IPS DF 6.9 (cell line): ENCODE results near the gene ADIPOR2.

Experiments
- DNase-seq: peaks from one replicate; pipeline ENCODE4 v3.0.0-alpha.2; 2013; ENCODE audit warnings: low read depth, low spot score
- H3K27ac ChIP-seq: one replicate; pipeline ENCODE4 v1.5.1; 2013; ENCODE audit warnings: low read length, control low read depth
- H3K27me3 ChIP-seq: 2 replicates; pipeline ENCODE4 v1.6.1; 2013; ENCODE audit warnings: mild to moderate bottlenecking, low read length; ENCODE audit not compliant: control insufficient read depth, insufficient read depth
- H3K36me3 ChIP-seq: 2 replicates; pipeline ENCODE4 v1.6.1; 2013; ENCODE audit warnings: low read length; ENCODE audit not compliant: control insufficient read depth, insufficient read depth
- H3K4me1 ChIP-seq: 2 replicates; pipeline ENCODE4 v1.6.1; 2013; ENCODE audit warnings: low read length; ENCODE audit not compliant: control insufficient read depth, insufficient read depth
- H3K4me3 ChIP-seq: 2 replicates; pipeline ENCODE4 v1.5.1; 2013; ENCODE audit warnings: mild to moderate bottlenecking, low read length
- H3K9me3 ChIP-seq: 2 replicates; pipeline ENCODE4 v1.6.1; 2013; ENCODE audit warnings: low read length, inconsistent platforms; ENCODE audit not compliant: control insufficient read depth, insufficient read depth
- WGBS: extraction: QIAGEN DNeasy Blood & Tissue Kit; methylation state at CpG from one replicate; pipeline ENCODE4 v1.1.7; 2013; ENCODE audit warnings: mixed read lengths, missing lambda C conversion rate; ENCODE audit not compliant: insufficient read length, insufficient coverage; 5-methylcytosine and 5-hydroxymethylcytosine counted together

ADIPOR2 gene

DNA sequence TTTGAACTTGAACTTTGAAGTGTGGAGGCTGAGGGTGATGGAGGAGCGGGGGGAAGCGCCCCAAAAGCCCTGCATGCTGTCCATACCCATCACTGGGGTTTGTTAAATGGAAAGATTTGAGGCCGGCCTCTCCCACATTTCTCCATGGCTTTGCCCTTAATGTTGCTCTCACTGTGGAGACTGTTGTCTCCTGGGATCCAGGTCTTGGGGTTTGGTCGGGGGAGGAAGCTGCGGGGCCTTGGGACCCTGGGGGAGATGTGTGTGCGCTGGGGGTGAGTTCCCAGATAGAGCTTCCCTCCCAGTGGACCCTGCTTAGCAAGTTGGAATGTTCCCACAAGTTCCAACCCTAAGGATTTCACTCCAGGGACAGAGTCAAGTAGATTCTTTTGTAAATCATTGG, 101.5 kb downstream of the ADIPOR2 start:
- Histone ChIP-seq H3K36me3 (no peaks in the 10 kb centered on the region; the same call in 1 of the 2 replicates), H3K4me3 (no peak overlapping the region), H3K9me3 (no peaks in the 10 kb centered on the region), H3K4me1 (peaks cover 6% of the 10 kb centered on the region), H3K27ac (no peak overlapping the region), H3K27me3 (no peaks in the 10 kb centered on the region; the same call in 1 of the 2 replicates)
- DNase-seq = no peak
- WGBS = no CpG with 5 or more reads among the region's 6 CpGs

DNA sequence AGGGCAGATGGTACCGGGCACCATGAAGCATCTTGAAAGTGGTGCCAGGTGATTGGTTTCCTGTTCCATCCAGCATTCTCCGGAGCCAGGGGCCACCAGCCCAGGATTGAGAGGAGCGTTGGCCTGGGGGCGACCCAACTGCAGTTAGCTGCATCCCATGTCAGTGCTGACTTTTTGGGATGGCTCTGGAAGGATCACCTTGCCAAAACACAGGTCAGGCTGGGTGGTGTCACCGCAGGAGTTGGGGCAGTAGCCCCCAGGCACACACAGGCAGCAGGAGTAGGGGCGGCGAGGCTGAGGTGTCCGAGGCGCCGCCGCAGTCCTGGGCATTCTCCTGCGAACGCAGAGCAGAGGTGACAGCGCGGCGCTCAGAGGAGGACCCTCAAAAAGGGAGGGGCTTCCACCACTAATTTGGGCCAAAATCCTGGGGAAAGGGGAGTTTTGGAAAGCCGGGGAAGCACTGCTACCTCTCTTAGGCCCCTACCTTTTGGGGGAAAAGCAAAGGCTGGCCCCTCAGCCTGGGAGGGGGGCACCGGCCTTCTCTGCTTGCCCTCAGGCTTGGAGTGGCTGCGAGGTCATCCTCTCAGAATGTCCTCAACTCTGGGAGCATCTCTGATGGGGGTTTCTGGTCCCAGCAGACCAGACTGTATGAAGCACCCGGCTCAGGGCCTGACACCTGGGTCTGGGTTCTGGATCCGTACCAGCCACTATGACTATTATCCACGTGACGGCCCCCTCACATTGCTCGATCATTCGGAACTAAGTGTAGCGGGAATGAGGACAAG, 102.7 kb downstream of the ADIPOR2 start:
- no peak overlapping the region for H3K27ac ChIP-seq
- no peaks in the 10 kb centered on the region for H3K36me3 ChIP-seq
- no peaks in the 10 kb centered on the region for H3K9me3 ChIP-seq
- peaks cover 6% of the 10 kb centered on the region for H3K4me1 ChIP-seq
- WGBS = no CpG with 5 or more reads among the region's 26 CpGs
- no peak for DNase-seq
- no peaks in the 10 kb centered on the region for H3K27me3 ChIP-seq
- H3K4me3 ChIP-seq = no peak overlapping the region

DNA sequence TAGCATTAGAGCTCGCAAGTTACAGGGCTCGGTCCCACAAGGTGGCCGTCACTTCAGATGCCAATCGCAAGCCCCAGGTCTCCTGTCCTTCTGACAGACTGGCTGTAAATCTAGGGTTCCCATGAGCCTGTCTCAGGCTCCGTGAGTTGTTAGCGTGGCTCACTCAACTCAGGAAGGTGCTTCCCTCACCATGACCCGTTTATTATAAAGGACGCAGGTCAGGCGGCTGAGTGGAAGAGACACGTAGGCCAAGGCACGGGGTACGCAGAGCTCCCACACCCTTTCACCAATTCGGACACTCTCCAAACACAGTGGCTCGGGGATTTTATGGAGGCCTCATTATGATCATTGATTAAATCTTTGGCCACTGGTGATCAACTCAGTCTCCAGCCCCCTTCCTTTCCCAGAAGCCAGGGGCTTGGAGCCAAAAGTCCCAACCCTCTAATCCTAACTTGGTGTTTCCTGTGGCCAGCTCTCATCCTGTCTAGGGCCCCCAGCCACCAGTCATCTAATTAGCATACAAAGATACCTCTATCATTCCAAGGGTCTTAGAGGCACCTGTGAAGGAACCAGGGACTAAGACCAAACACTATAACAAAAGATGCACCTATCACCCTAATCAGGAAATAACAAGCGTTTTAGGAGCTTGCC, 103.7 kb downstream of the ADIPOR2 start:
- no CpG with 5 or more reads among the region's 15 CpGs for WGBS
- no peak for DNase-seq
- no peaks in the 10 kb centered on the region for H3K36me3 ChIP-seq
- H3K9me3 ChIP-seq = no peaks in the 10 kb centered on the region
- peaks cover 6% of the 10 kb centered on the region for H3K4me1 ChIP-seq
- H3K27me3 ChIP-seq = no peaks in the 10 kb centered on the region
- H3K4me3 ChIP-seq = no peak overlapping the region
- no peak overlapping the region for H3K27ac ChIP-seq

DNA sequence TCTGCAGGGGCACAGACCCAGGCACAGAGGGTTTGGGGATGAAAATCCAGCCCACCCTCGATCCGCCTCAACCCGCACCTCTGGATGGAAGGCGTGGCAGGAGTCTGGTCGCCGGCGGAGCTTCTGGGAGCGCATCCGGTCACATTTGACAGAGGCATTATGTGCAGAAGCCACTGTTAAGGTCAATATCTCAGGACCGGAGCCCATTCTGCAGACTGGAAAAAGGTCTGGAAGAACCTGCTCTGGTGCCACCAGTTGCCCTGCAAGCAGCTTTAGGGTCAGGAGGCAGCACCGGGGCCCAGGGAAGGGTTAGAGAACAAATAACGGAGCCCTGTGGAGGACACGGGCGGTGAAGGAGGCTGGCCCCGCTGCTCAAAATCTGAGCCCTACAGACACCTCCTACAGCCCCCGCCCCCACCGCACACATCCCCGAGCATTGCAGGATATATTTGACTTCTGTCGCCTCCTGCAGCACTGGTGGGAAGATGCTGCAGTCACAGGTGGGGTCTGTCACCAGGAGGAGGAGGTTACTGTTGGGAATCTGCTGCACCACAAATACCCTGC, 104.4 kb downstream of the ADIPOR2 start:
- no peaks in the 10 kb centered on the region for H3K36me3 ChIP-seq
- peaks cover 6% of the 10 kb centered on the region for H3K4me1 ChIP-seq
- no peaks in the 10 kb centered on the region for H3K9me3 ChIP-seq
- no peak for DNase-seq
- no peak overlapping the region for H3K4me3 ChIP-seq
- no CpG with 5 or more reads among the region's 19 CpGs for WGBS
- H3K27ac ChIP-seq = no peak overlapping the region
- H3K27me3 ChIP-seq = no peaks in the 10 kb centered on the region

DNA sequence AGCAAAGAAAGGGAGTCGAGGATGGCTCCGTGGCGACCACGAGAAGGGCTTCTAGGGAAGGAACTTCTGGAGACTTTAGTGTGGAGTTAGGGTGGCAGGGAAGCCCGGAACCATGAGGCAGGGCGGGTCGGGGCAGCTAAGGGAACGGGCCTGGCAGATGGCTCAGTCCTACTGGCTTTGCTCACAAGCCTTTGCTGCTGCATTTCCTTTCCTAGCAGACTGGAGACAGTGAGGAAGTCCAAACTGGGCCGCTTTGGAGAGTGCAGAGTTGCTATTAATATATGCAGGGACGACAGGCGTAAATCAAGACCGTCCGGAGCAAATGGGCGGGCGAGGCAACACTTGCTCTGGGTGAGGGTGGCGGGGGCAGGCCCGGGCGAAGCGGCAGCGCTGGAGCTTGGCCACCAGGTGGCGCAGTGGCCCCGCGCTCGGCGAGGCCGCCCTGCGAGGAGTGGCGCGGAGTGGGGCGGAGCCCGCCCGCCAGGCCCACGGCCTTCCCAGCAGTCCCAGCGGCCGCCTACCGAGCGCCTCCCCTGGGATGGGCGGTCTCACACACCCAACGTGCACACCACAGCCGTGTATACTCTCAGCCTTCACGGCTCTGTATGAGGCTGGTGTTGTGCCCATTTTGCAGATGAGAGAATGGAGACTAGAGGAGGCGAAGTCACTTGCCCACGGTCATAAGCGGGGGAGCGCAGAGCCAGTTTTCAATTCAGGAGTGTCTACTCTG, 105.1 kb downstream of the ADIPOR2 start:
- peak; percentile 39 for DNase-seq
- peaks cover 6% of the 10 kb centered on the region for H3K4me1 ChIP-seq
- no peak overlapping the region for H3K4me3 ChIP-seq
- H3K9me3 ChIP-seq = no peaks in the 10 kb centered on the region
- no peaks in the 10 kb centered on the region for H3K36me3 ChIP-seq
- no CpG with 5 or more reads among the region's 45 CpGs for WGBS
- no peaks in the 10 kb centered on the region for H3K27me3 ChIP-seq
- no peak overlapping the region for H3K27ac ChIP-seq

DNA sequence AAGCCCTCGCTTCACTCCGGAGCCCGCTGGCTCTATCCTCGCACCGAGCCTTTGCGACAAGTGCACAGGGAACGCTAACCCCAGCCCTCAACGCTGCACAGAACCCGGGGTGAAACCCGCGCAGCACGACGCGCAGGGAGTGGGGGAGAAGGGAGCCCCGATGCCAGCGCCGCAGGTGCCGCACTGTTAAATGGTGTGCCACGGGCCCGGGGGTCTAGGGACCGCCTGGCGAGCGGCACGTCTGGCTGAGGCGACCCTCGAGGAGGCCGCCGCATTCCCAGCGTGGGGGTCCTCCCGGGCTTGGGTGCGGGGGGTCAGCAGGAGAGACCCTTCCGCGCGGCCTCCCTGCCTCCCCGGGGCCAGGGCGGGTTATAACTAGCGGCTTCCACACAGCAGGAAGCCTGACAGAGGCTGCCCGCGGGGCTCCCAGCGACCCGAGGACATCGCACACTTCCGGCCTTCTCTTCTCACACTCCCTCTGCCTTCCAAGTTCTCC, 105.7 kb downstream of the ADIPOR2 start:
- Histone ChIP-seq H3K27me3 (no peaks in the 10 kb centered on the region), H3K36me3 (no peaks in the 10 kb centered on the region), H3K4me1 (peaks cover 6% of the 10 kb centered on the region), H3K4me3 (no peak overlapping the region), H3K27ac (no peak overlapping the region), H3K9me3 (no peaks in the 10 kb centered on the region)
- DNase-seq = no peak
- WGBS = no CpG with 5 or more reads among the region's 43 CpGs

DNA sequence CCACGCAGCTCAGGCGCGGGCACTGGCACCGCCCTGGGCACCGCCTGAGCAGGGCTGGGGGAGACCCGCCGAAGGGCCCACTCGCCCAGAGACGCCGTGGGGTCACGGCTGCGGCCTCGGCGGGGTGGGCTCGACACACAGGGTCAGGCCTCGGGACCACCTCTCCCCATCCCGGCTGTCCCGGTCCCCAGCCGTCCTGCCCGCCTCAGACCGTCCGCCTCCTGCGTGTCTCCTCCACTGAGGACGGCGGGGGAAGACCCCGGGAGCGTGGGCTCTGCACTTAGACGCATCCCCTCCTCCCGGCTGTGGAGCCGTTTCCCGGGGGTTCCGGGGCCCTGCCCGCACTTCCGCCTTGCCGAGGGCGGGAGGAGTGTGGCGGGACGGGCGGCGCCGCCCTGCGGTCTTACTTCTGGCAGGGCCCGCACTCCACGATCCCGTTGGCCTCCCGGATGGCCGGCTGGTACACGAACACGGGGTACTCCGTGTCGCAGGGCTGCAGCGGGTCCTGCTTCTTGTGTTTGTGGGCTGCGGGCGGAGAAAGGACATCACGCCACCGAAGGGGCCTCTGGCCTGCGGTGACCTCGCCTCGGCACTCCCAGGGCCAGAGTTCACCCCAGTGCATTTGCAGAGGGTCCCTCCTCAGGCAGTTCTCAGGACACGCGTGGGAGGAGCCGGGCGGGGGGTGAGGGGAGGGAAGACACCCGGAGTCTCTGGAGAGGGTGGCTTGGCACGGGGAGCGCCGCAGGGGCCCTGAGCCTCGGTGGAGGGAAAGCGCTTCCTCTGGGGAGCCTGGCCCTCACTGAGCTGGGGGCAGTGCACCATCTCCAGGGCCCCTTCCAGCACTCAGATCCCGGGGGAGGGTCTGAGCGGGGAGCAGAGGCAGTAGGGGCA, 106.4 kb downstream of the ADIPOR2 start:
- Histone ChIP-seq H3K36me3 (no peaks in the 10 kb centered on the region), H3K9me3 (no peaks in the 10 kb centered on the region), H3K27ac (no peak overlapping the region), H3K27me3 (no peaks in the 10 kb centered on the region), H3K4me3 (no peak overlapping the region), H3K4me1 (peaks cover 6% of the 10 kb centered on the region)
- no peak for DNase-seq
- WGBS = no CpG with 5 or more reads among the region's 71 CpGs

DNA sequence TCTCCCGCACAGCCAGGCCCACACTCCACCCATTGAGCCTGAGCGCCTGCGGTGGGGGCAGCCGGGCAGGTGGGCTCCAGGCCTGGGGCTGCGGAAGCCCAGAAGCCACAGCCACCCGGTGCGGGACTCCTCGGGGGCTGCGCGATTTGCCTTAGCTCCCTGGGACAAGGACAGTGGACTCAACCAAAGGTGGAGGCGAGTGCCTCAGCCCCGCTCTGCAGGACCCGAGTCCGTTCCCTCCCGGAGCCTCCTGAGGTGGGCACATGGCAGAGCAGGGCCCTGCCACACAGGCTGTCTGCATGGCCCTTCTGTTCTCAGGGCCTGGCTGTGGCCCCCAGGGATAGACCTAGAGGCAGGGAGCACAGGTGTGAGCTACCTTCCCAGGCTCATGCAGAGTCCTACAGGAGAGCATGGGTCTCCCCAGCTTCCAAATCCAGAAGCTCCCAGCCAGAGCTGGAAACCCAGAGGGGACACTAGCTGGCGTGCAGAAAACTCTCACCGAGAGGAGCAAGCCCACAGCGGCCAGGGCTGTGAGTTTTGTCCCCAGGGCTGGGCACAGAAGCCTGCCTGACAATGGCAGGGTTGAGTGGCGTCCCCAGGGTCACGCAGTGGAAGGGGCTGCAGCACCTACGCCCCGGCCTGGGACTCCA, 107.2 kb downstream of the ADIPOR2 start:
- Histone ChIP-seq H3K36me3 (no peaks in the 10 kb centered on the region), H3K9me3 (no peaks in the 10 kb centered on the region), H3K4me3 (no peak overlapping the region), H3K4me1 (peaks cover 6% of the 10 kb centered on the region), H3K27ac (no peak overlapping the region), H3K27me3 (no peaks in the 10 kb centered on the region)
- WGBS = no CpG with 5 or more reads among the region's 22 CpGs
- DNase-seq = no peak

DNA sequence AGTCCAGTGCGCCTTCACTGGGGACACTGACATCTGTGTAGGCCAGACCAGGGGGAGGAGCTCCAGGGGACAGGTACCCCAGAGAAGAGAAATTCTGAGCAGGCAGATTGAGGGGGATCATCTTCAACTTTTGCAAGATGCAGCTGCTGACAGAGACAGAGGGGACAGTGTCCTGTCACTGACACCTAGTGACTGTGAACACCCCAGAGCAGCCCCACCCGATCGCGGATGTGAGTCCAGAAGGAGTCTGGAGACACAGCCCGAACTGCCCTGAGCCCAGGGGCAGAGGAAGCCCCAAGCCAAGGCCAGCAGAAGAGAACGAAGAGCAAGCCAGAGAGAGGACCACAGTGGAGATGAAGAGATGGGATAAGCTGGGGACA, 107.8 kb downstream of the ADIPOR2 start:
- Histone ChIP-seq H3K36me3 (no peaks in the 10 kb centered on the region), H3K27ac (no peak overlapping the region), H3K9me3 (no peaks in the 10 kb centered on the region), H3K27me3 (no peaks in the 10 kb centered on the region), H3K4me1 (peaks cover 6% of the 10 kb centered on the region), H3K4me3 (no peak overlapping the region)
- DNase-seq = no peak
- WGBS = no CpG with 5 or more reads among the region's 6 CpGs
